ENCODE measurements around the gene TOR1AIP1.
"Not testable (repeated sequence)": the region's sequence is repeated elsewhere in the genome, so short reads cannot be mapped to it uniquely, and the experiment has no call there.

The TOR1AIP1 gene

GRCh38 chr1:179882253-179883039 is at the start of gene TOR1AIP1:
TSS of gene TOR1AIP1 (plus strand) at chr1:179882285. CDS start at chr1:179882503, 218 bp downstream.
- peak; percentile 91 to 96 for DNase-seq (ENCODE audit: low read depth in 1 of 2, low spot score in 1 of 2)

- not testable (repeated sequence) for DNase-seq (ENCODE audit: low read depth in 1 of 2, low spot score in 1 of 2)
Measured at GRCh38 chr1:179836686-179837445, 45.2 kb upstream of the TOR1AIP1 start.

- no peak for DNase-seq (ENCODE audit: low read depth in 1 of 2, low spot score in 1 of 2)
Measured at GRCh38 chr1:179840107-179840506, 42.0 kb upstream of the TOR1AIP1 start.

- no peak for DNase-seq (ENCODE audit: low read depth in 1 of 2, low spot score in 1 of 2)
Measured at GRCh38 chr1:179848233-179848632, 33.9 kb upstream of the TOR1AIP1 start.

GRCh38 chr1:179853102-179853501 is 29.0 kb upstream of the TOR1AIP1 start:
- no peak for DNase-seq (ENCODE audit: low read depth in 1 of 2, low spot score in 1 of 2)

- DNase-seq (ENCODE audit: low read depth in 1 of 2, low spot score in 1 of 2): not testable (repeated sequence)
Measured at GRCh38 chr1:179855831-179856230, 26.3 kb upstream of the TOR1AIP1 start.

GRCh38 chr1:179856296-179856695 is 25.8 kb upstream of the TOR1AIP1 start:
- DNase-seq (ENCODE audit: low read depth in 1 of 2, low spot score in 1 of 2): no peak

GRCh38 chr1:179857009-179857408 is 25.1 kb upstream of the TOR1AIP1 start:
- DNase-seq (ENCODE audit: low read depth in 1 of 2, low spot score in 1 of 2): no peak

GRCh38 chr1:179860652-179861051 is 21.4 kb upstream of the TOR1AIP1 start:
- no peak for DNase-seq (ENCODE audit: low read depth in 1 of 2, low spot score in 1 of 2)

GRCh38 chr1:179865377-179865776 is 16.7 kb upstream of the TOR1AIP1 start:
- DNase-seq (ENCODE audit: low read depth in 1 of 2, low spot score in 1 of 2): no peak

GRCh38 chr1:179866616-179867015 is 15.5 kb upstream of the TOR1AIP1 start:
- DNase-seq (ENCODE audit: low read depth in 1 of 2, low spot score in 1 of 2): no peak

GRCh38 chr1:179867493-179868330 is 14.4 kb upstream of the TOR1AIP1 start:
- peak; percentile 11 to 27 for DNase-seq (ENCODE audit: low read depth in 1 of 2, low spot score in 1 of 2)

- DNase-seq (ENCODE audit: low read depth in 1 of 2, low spot score in 1 of 2): no peak
Measured at GRCh38 chr1:179870870-179871269, 11.2 kb upstream of the TOR1AIP1 start.

- no peak for DNase-seq (ENCODE audit: low read depth in 1 of 2, low spot score in 1 of 2)
Measured at GRCh38 chr1:179871940-179872339, 10.1 kb upstream of the TOR1AIP1 start.

- DNase-seq (ENCODE audit: low read depth in 1 of 2, low spot score in 1 of 2): no peak
Measured at GRCh38 chr1:179872558-179872957, 9.5 kb upstream of the TOR1AIP1 start.

GRCh38 chr1:179873438-179873851 is 8.6 kb upstream of the TOR1AIP1 start:
- DNase-seq (ENCODE audit: low read depth in 1 of 2, low spot score in 1 of 2): no peak

GRCh38 chr1:179875596-179876299 is 6.3 kb upstream of the TOR1AIP1 start:
- DNase-seq (ENCODE audit: low read depth in 1 of 2, low spot score in 1 of 2): no peak

- DNase-seq (ENCODE audit: low read depth in 1 of 2, low spot score in 1 of 2): no peak
Measured at GRCh38 chr1:179876300-179876715, 5.8 kb upstream of the TOR1AIP1 start.

GRCh38 chr1:179877586-179878265 is 4.4 kb upstream of the TOR1AIP1 start, which contains the start of gene TOR1AIP2:
TSS of gene TOR1AIP2 (minus strand) at chr1:179877803. CDS start at chr1:179852665, 25,138 bp downstream.
- DNase-seq (ENCODE audit: low read depth in 1 of 2, low spot score in 1 of 2): peak; percentile 70 to 79

- DNase-seq (ENCODE audit: low read depth in 1 of 2, low spot score in 1 of 2): no peak
Measured at GRCh38 chr1:179879797-179880196, 2.3 kb upstream of the TOR1AIP1 start.
